Cardiac fibroblast (primary cell): Measurements from ENCODE around the gene GNG12.

Experiments
- DNase-seq, 2 donors: peaks; one replicate each; pipeline versions ENCODE4 v3.0.0 to v3.0.0-alpha.2; 2010; ENCODE audit warnings: low read depth in 2 of 2
- H3K4me3 ChIP-seq, 2 donors: replicated peaks in 1 of 2; 1 replicate in 1 of 2; 2 replicates in 1 of 2; pipeline ENCODE4 v1.5.1; 2011; ENCODE audit warnings: low read depth in 2 of 2, low read length in 2 of 2, mild to moderate bottlenecking in 2 of 2, moderate library complexity in 1 of 2
- TF ChIP-seq, protein P1 (sequence below): IDR thresholded peaks from one replicate; pipeline ENCODE4 v1.5.1; 2011; ENCODE audit warnings: low read depth, mild to moderate bottlenecking, low read length, inconsistent platforms

GNG12 gene

GRCh38 chr1:67863637-67864036 is 30.4 kb upstream of the GNG12 start:
- DNase-seq: no peak
- TF ChIP-seq, protein P1, sequence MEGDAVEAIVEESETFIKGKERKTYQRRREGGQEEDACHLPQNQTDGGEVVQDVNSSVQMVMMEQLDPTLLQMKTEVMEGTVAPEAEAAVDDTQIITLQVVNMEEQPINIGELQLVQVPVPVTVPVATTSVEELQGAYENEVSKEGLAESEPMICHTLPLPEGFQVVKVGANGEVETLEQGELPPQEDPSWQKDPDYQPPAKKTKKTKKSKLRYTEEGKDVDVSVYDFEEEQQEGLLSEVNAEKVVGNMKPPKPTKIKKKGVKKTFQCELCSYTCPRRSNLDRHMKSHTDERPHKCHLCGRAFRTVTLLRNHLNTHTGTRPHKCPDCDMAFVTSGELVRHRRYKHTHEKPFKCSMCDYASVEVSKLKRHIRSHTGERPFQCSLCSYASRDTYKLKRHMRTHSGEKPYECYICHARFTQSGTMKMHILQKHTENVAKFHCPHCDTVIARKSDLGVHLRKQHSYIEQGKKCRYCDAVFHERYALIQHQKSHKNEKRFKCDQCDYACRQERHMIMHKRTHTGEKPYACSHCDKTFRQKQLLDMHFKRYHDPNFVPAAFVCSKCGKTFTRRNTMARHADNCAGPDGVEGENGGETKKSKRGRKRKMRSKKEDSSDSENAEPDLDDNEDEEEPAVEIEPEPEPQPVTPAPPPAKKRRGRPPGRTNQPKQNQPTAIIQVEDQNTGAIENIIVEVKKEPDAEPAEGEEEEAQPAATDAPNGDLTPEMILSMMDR: no peak
- no peak overlapping the region for H3K4me3 ChIP-seq

- no peak for DNase-seq
- TF ChIP-seq, protein P1: no peak
- no peak overlapping the region for H3K4me3 ChIP-seq
Observed at GRCh38 chr1:67862685-67863084, 29.4 kb upstream of the GNG12 start.

GRCh38 chr1:67861856-67862516 is 28.7 kb upstream of the GNG12 start:
- no peak overlapping the region for H3K4me3 ChIP-seq
- DNase-seq: no peak
- TF ChIP-seq, protein P1: no peak

DNA sequence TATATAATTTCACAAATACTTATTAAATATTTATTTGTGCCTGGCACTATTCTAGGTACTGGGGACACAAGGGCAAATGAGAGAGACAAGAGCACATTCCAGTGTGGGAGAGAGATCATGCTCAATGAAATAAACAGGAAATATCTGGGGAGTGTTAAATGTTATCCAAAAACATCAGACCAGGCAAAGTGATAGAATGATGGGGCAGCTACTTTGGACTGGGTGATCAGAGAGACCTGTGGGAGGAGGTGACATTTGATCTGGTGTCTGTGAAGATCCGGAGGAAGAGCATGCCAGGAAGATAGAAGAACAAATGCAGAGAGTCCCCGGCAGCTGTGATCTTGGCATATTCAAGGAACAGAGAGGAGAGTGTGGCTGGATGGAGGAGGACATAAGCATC is 27.5 kb upstream of the GNG12 start:
- TF ChIP-seq, protein P1: no peak
- DNase-seq: no peak
- no peak overlapping the region for H3K4me3 ChIP-seq

GRCh38 chr1:67856921-67857320 is 23.7 kb upstream of the GNG12 start:
- TF ChIP-seq, protein P1: no peak
- H3K4me3 ChIP-seq: no peak overlapping the region
- DNase-seq: no peak

- TF ChIP-seq, protein P1: no peak
- no peak overlapping the region for H3K4me3 ChIP-seq
- peak; percentile 32 to 45 for DNase-seq
Observed at GRCh38 chr1:67855961-67856360, 22.7 kb upstream of the GNG12 start.

DNA sequence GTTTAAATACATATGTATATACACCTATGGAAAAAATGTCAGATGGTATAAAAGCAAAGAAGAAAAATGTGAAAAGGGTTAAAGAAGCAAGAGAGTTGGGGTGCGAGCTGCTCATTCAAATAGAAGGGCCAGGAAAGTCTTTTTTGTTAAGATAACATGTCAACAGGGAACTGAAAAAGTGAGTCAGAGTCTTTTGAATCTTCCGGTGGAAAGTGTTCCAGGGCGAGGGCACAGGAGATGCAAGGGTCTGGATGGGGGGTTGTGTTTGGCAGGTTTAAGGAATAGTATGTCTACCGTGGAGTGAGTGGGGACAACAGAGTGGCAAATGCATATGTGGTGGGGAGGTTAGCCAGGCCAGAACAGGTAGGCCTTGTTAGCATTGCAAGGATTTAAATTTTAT is 22.2 kb upstream of the GNG12 start:
- peak in 1 of 2 donors; percentile 23 for DNase-seq
- no peak overlapping the region for H3K4me3 ChIP-seq
- TF ChIP-seq, protein P1: no peak
